Lower leg skin (tissue), 3 donors: ENCODE measurements around the gene SLC19A2.

ENCODE experiments used
- CTCF ChIP-seq, 3 donors: fragments of 450-650 bp; IDR thresholded peaks; one replicate each; pipeline ENCODE4 v1.5.1; 2016; ENCODE audit warnings: antibody characterized with exemption in 3 of 3, mild to moderate bottlenecking in 3 of 3, moderate library complexity in 2 of 3
- POLR2A ChIP-seq, 2 donors: fragments of 450-650 bp; IDR thresholded peaks; one replicate each; pipeline ENCODE4 v1.6.1; 2016 to 2017; ENCODE audit warnings: antibody characterized with exemption in 2 of 2, mild to moderate bottlenecking in 1 of 2, moderate library complexity in 1 of 2

GRCh38 chr1:169451218-169451824 lies 34.4 kb downstream of the SLC19A2 start:
- no peak for TF ChIP-seq POLR2A (IDR thresholded peaks at IDR 0.05)
- TF ChIP-seq CTCF (IDR thresholded peaks at IDR 0.05) = no peak
